ENCODE results near the gene AKAP1. TPM values are rescaled to one million over a fixed set of nuclear protein-coding genes. Genes with fewer than 3 reads are reported as not detected.

Gene AKAP1
- polyA plus RNA-seq, 2 of the 4 experiments (the other 2 are of a cell fraction), result 45.8 to 48.0 TPM

- no peak for TF ChIP-seq CTCF (IDR thresholded peaks at IDR 0.05)
- no peak for TF ChIP-seq FOSL2 (IDR thresholded peaks at IDR 0.05)
- no peak for TF ChIP-seq FOSL2 (CRISPR knock-in tag; IDR thresholded peaks at IDR 0.05)
- no peak for TF ChIP-seq HEYL (CRISPR knock-in tag; IDR thresholded peaks at IDR 0.05)
- no peak for TF ChIP-seq HDAC2 (IDR thresholded peaks at IDR 0.05)
- no peak for TF ChIP-seq JUNB (IDR thresholded peaks at IDR 0.05)
- TF ChIP-seq KDM1A (IDR thresholded peaks at IDR 0.05; ENCODE audit: low read depth), result no peak
- TF ChIP-seq BCL3 (IDR thresholded peaks at IDR 0.05), result no peak
- TF ChIP-seq MAFK (IDR thresholded peaks at IDR 0.05; ENCODE audit: partially characterized antibody), result no peak
- TF ChIP-seq E2F6 (IDR thresholded peaks at IDR 0.05; ENCODE audit: borderline replicate concordance, low read depth), result no peak
- no peak for TF ChIP-seq EHF (CRISPR knock-in tag; IDR thresholded peaks at IDR 0.05)
- no peak for TF ChIP-seq ZFP36 (IDR thresholded peaks at IDR 0.05; ENCODE audit: borderline replicate concordance, partially characterized antibody)
Observed at GRCh38 chr17:57097832-57098421, 12.9 kb downstream of the AKAP1 start (continued).

GRCh38 chr17:57099165-57099564 lies 14.1 kb downstream of the AKAP1 start:
- DNase-seq (ENCODE audit: low read depth in 1 of 2, low spot score in 1 of 2) (no peak), ATAC-seq (no peak), FAIRE-seq (no peak)
- no peaks in the 10 kb centered on the region for H3K9me3 ChIP-seq
- 89% methylated on average over 3 of the region's 3 CpGs for WGBS (ENCODE audit: missing lambda C conversion rate)
- peaks cover 11% of the 10 kb centered on the region; the same call in 2 of the 3 replicates for H3K4me1 ChIP-seq
- CTCF ChIA-PET, result interaction anchor here (0.7 to 4.3 kb wide), 5 partner anchors 9 to 1099 kb away, joined by 3 to 32 read pairs (median 8); partner anchors contain the start of gene AKAP1
- no peak overlapping the region for H3K4me2 ChIP-seq
- H3K4me3 ChIP-seq, result no peak overlapping the region
- POLR2A ChIA-PET, result no interaction called here
- no peak overlapping the region for H3K27ac ChIP-seq
- TF ChIP-seq PBX3 (IDR thresholded peaks at IDR 0.05) (no peak), ZSCAN20 (CRISPR knock-in tag; IDR thresholded peaks at IDR 0.05) (no peak), RFX5 (IDR thresholded peaks at IDR 0.05) (no peak), HMGXB4 (CRISPR knock-in tag; IDR thresholded peaks at IDR 0.05; ENCODE audit: borderline replicate concordance) (no peak), NPAS2 (CRISPR knock-in tag; IDR thresholded peaks at IDR 0.05; ENCODE audit: borderline replicate concordance) (no peak), POLR2AphosphoS2 (conservative IDR thresholded peaks at IDR 0.05; ENCODE audit: low read length) (no peak), REST (IDR thresholded peaks at IDR 0.05) (no peak), KDM5A (IDR thresholded peaks at IDR 0.05) (no peak), MAZ (IDR thresholded peaks at IDR 0.05; ENCODE audit: borderline replicate concordance, low read depth, low read length) (no peak), JUN (IDR thresholded peaks at IDR 0.05) (no peak), BCL3 (IDR thresholded peaks at IDR 0.05) (no peak), CHD2 (IDR thresholded peaks at IDR 0.05; ENCODE audit: low read length, partially characterized antibody) (no peak), CBX8 (IDR thresholded peaks at IDR 0.05) (no peak), EP300 (IDR thresholded peaks at IDR 0.05) (no peak), TP53 (CRISPR knock-in tag; IDR thresholded peaks at IDR 0.05) (no peak), USF2 (IDR thresholded peaks at IDR 0.05) (no peak)
